CD4-positive, alpha-beta T cell treated with Interleukin-17A for 1 hour (primary cell): ENCODE results near the gene SLC18B1.

Source experiments
- DNase-seq: peaks from one replicate; pipeline ENCODE4 v3.0.0-alpha.2; 2020

Gene SLC18B1

DNA sequence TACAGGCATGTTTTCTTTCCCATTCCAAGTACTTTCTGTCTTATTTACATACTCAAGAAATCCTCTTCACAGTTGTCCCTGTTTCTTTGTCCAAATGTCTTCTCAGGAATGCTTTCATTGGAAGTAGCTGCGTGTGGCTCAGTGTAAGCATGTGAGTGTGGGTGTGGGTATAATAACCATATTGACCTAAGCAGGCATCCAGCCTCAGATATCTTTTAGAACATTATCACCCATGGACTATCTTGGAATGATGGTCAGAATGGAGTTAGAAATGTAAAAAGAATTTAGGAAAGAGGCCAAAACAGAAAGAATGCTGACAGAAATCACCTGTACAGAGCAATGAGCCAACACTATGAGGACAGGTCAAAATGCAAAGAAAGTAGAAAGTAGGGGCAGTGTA, 57.2 kb downstream of the SLC18B1 start:
- no peak for DNase-seq

DNA sequence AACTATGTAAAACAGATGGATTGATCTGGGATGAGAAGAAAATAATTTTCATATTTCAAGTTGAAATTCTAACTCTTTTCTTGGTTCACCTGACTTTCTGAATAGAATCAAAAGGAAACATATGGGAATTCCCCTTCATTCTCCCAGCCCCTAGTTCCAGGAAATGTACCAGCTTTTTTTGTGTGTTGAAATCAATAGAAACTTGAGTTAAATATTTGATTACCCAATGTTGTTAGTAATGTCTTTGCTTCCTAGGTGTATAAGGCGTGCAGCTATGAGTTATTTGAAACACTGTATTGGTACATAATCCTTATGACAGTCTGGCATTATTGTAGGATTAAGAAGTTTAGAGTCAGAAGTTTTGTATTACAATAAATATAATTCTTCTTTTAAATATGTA, 62.2 kb downstream of the SLC18B1 start:
- no peak for DNase-seq

DNA sequence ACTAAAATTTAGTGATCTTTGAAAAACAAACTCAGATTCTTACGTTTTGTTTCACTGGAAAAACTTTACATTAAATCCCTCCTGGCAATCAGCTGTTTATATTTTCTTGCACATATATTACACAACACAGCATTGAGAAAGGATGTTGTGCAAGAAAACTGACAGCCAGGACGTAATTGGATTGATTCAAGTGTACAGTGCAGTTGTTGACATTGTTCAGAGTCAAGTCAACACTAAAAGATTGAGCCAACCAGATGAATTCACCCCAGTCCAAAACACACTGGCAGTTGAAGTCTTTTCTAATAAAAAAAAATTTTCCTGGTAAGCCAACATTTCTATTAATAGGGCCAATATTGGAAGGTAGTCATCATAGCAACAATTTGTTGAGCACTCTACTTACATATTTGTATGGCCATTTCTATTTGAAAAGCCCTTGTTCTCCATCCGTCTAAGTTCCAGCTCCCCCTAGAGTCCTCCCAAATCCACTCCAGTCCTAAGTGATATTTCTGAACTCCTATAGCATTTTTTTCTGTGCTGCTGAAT, 63.7 kb downstream of the SLC18B1 start:
- no peak for DNase-seq

DNA sequence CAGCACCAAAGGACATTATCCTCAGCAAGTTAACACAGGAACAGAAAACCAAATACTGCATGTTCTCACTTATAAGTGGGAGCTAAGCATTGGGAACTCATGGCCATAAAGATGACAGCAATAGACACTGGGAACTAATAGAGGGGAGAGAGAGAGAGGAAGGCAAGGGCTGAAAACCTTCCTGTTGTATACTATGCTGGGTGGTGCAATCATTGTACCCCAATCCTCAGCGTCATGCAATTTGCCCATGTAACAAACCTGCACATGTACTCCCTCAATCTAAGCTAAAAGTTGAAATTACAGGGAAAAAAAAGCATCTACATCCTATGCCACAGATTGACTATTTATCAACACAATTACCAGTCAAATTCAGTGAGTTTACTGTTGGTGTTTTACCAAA, 64.6 kb downstream of the SLC18B1 start:
- DNase-seq: no peak

DNA sequence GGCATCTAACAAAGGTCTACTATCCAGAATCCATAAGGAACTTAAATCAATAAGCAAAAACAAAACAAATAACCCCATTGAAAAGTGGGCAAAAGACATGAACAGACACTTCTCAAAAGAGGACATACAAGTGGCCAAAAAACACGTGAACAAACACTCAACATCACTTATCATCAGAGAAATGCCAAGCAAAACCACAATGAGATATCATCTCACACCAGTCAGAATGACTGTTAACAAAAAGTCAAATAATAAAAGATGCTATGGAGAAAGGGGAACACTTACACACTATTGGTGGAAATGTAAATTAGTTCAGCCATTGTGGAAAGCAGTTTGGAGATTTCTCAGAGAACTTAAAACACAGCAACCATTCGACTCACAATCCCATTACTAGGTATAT, 65.2 kb downstream of the SLC18B1 start:
- no peak for DNase-seq

DNA sequence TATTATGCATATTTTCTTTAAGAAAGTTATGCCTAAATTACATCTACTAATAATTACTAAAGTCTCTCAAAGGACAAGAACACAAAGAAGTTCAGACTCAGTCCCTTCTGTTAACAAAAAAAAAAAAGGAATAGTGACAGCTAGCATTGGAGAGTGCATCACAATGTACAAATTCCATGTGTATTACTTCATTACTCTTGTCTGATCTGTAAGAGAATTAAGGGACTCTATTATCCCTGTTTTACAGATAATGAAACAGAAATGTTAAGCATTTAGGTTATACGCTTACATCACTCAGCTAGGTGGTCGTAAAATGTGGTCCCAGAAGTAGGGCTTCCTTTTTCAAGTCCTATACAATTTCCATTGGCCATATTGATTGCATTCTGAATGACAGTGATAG, 67.4 kb downstream of the SLC18B1 start:
- no peak for DNase-seq

DNA sequence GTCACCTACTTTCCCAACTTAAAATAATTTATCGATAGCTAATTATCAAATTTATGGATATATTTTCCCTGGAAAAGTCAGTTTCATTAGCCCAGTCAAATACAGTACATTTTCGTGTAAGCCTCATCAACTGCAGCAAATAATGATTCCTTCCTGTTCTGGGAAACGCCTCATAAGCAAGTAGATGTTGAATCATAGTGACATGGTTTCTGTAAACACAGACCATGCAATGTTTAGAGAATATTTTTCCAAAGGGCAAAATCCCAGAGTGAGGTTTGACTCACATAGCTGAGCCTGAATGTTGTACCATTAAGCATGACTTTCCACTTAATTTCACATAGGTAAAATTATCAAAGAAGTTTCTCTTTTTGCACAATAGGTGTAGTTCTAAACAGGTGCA, 67.9 kb downstream of the SLC18B1 start:
- DNase-seq: no peak

DNA sequence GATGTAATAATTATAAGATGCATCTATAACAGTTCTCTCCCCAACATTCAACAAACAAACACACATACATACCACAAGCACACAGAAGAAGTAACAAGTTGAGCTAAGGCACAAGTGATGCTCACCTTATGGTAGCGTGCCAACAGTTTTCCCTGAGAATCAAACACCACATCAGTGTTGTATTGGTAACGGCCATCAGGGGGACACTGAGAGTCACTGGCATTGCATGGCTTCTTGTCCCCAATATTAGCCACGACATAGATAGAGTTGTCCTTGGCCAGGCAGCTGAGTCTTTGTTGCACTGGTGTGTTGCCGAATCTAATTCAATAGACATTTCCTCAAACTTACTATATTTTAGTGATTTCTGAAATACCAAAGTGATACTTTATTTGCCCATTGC, 69.8 kb downstream of the SLC18B1 start:
- DNase-seq: no peak

DNA sequence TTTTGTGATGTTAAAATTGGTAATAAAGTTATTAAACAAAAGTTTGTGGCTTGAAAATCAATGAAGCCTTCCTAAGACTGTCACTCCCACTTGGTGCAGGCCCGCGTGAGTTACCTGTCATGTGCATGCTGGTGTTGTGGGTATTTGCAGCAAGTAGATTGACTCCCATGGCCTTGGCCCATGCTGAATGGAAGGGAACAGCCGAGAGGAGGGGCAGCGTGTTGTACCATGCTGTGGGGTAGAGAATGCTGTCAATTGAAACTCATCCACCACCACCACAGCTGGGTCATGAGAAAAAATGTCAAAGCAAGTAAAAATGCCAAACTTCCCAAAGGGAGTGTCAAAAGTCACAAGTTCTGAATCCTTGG, 71.8 kb downstream of the SLC18B1 start:
- no peak for DNase-seq

DNA sequence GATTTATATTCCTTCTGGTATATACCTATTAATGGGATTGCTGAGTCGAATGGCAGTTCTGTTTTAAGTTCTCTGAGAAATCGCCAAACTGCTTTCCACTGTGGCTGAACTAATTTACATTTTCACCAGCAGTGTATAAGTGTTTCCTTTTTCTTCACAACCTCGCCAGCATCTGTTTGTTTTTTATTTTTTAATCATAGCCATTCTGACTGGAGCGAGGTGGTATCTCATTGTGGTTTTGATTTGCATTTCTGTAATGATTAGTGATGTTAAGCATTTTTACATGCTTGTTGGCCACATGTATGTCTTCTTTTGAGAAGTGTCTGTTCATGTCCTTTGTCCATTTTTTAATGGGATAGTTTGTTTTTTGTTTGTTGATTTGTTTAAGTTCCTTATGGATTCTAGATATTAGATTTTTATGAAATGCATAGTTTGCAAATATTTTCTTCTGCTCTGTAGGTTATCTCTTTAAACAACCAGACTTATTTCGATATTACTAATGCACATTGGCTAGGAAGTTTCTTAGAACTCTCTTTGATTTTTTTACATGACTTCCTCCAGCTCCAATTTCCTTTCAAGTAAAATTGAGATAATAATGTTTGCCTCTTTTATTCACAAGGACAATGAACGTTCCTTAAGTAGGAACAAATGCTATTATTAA, 72.4 kb downstream of the SLC18B1 start:
- no peak for DNase-seq

DNA sequence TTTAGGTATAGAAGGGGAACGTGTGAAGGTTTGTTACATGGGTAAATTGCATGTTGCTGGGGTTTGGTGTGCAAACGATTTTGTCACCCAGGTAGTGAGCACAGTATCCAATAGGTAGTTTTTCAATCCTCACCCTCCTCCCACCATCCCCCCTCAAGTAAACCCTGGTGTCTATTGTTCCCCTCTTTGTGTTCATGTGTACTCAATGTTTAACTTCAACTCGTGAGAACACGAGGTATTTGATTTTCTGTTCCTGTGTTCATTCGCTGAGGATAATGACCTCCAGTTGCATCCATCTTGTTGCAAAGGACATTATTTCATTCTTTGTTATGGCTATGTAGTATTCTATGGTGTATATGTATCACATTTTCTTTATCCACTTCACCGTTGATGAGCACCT, 73.0 kb downstream of the SLC18B1 start:
- no peak for DNase-seq

DNA sequence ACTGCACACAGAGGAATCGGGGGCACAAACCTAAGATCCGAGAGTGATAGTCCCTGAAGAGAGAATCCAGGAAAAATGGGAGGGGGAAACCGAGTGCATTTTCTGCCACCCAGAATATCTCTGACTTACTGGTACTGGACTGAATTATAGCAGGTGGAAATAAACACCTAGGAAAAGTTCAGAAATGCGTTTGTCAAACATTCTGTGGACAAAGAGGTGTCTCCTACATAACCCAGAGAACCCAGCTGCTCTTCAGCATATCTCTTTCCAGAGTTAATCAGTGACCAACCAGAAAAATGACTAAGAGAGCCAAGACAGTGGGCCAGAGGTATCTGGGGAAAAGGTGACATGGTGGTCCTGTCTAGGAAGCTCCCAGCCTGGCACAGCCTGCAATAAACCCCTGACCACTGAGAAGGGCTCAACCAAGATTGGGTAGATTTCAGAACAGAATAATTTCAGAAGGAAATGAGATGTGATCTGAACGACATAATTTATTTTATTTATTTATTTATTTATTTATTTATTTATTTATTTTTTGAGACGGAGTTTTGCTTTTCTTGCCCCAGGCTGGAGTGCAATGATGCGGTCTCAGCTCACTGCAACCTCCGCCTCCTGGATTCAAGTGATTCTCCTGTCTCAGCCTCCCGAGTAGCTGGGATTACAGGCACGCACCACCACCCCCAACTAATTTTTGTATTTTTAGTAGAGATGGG, 78.5 kb downstream of the SLC18B1 start:
- no peak for DNase-seq
